Central memory CD8-positive, alpha-beta T cell (primary cell): ENCODE measurements around the gene MAFF.
A peak's percentile ranks its signal among the peaks of the same experiment; 100 is the strongest.
"Not testable (repeated sequence)": the region's sequence is repeated elsewhere in the genome, so short reads cannot be mapped to it uniquely, and the experiment has no call there.

ENCODE experiments used
- ATAC-seq: fragments of 150-1000 bp; cut with Tn5 transposase; replicated peaks from 2 replicates; pipeline ENCODE4 v1.10.0; 2022; ENCODE audit warnings: mild to moderate bottlenecking, moderate FRiP score, moderate number of reproducible peaks; ENCODE audit not compliant: poor library complexity, severe bottlenecking; ENCODE audit errors: extremely low read depth
- DNase-seq, 2 donors: peaks; one replicate each; pipeline ENCODE4 v3.0.0; 2021; ENCODE audit warnings: low spot score in 2 of 2
- H3K27ac Mint-ChIP-seq: one replicate; pipeline ENCODE4 v1.8.0; 2022; ENCODE audit warnings: low read depth, mild to moderate bottlenecking, moderate library complexity, mixed read lengths
- H3K27me3 Mint-ChIP-seq: one replicate; pipeline ENCODE4 v1.8.0; 2022; ENCODE audit warnings: mixed read lengths
- H3K36me3 Mint-ChIP-seq: one replicate; pipeline ENCODE4 v1.8.0; 2022; ENCODE audit warnings: mild to moderate bottlenecking, moderate library complexity, mixed read lengths; ENCODE audit not compliant: insufficient read depth
- H3K4me1 Mint-ChIP-seq: one replicate; pipeline ENCODE4 v1.8.0; 2022; ENCODE audit warnings: mixed read lengths
- H3K4me3 Mint-ChIP-seq: one replicate; pipeline ENCODE4 v1.8.0; 2022; ENCODE audit warnings: mild to moderate bottlenecking, moderate library complexity, mixed read lengths
- H3K9me3 Mint-ChIP-seq: one replicate; pipeline ENCODE4 v1.8.0; 2022; ENCODE audit warnings: mixed read lengths

The MAFF gene

DNA sequence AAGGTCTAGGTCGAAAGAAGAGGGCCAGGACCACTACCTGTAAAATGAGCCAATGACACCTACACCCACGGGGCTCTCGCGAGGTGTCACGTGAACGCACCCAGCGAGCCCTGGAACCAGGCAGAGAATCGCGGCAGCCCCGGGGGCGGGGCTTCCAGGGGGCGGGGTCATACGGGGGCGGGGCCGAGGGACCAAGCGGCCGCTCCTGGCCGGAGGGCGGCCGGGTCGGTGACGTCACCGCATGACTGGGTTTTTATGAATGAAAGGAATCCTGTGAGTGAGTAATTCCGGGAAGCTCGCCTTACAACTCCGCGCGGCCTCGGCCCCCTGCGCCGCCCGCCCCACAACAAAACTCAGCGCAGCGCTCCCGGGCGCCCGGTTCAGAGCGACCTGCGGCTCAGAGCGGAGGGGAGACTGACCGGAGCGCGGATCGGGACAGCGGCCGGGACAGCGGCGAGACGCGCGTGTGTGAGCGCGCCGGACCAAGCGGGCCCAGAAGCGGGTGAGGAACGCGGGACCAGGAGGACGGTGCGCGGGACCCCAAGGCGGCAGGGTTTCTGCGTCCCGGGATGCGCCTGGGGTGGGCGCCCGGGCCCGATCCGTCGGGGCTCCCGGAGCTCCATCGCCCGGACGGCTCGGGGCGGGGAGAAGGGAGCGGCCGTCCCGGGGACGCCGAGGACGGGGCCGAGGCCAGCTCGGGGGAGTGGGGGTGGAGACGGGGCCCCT lies at the start of gene MAFF:
Gene MAFF (plus strand): TSS at position 284 of the 726 bp plus-strand sequence. CDS start 11,860 bp downstream, outside the sequence.
- peaks cover 15% of the 10 kb centered on the region for H3K36me3 Mint-ChIP-seq

DNA sequence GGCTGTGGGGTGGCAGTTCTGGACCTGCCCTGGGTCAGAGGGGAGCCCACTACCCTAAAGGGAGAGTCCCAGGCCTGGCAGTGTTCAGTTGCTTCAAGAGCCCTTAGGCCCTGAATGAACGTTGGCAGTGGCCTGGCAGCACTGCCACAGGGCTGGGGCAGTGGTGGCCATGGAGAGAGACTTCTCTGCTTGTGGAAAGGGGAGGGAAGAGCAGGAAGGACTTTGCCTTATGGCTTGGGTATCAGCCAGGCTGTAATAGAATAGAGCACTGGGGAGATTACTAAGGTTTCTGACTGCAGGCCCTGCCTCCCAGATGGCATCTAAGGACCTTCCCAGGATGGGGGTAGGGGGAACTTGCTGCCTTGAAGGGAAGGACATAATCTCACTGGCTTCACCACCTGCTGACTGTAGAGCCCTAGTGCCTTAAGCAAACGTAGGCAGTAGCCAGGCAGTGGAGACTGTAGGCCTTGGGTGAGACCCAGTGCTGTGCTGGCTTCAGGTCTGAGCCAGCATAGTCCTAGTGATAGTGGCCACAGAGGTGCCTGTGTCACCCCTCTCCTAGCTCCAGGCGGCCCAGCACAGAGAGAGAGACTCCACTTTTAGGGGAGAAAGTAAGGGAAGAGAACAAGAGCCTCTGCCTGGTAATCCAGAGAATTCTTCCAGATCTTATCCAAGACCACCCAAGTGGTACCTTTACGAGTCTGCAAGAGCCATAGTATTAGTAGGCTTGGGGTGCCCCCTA lies 47.8 kb upstream of the MAFF start:
- no peak overlapping the region for H3K4me3 Mint-ChIP-seq
- H3K27ac Mint-ChIP-seq: no peak overlapping the region
- no peak for ATAC-seq
- DNase-seq: no peak
- H3K9me3 Mint-ChIP-seq: no peaks in the 10 kb centered on the region
- peaks cover 2% of the 10 kb centered on the region for H3K36me3 Mint-ChIP-seq
- H3K4me1 Mint-ChIP-seq: peaks cover 17% of the 10 kb centered on the region
- H3K27me3 Mint-ChIP-seq: no peaks in the 10 kb centered on the region

More for the DNA sequence above, at the start of gene MAFF:
- ATAC-seq (peak; percentile 72), DNase-seq (peak; percentile 65 to 78)
- no peaks in the 10 kb centered on the region for H3K27me3 Mint-ChIP-seq
- H3K4me3 Mint-ChIP-seq: peak within 1 kb of the TSS; percentile 79
- peak within 1 kb of the TSS; percentile 97 for H3K27ac Mint-ChIP-seq
- peaks cover 28% of the 10 kb centered on the region for H3K4me1 Mint-ChIP-seq
- no peaks in the 10 kb centered on the region for H3K9me3 Mint-ChIP-seq

DNA sequence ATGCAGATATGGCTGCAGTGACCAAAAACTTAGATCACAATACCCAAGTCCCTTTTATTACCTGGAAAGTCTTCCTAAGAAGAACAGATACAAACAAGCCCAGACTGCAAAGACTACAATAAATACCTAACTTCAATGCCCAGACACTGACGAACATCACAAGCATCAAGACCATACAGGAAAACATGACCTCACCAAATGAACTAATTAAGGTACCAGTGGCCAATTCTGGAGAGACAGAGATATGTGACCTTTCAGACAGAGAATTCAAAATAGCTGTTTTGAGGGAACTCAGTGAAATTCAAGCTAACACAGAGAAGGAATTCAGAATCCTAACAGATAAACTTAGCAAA lies 47.3 kb upstream of the MAFF start:
- H3K9me3 Mint-ChIP-seq, H3K27ac Mint-ChIP-seq, H3K27me3 Mint-ChIP-seq, ATAC-seq, H3K36me3 Mint-ChIP-seq, H3K4me3 Mint-ChIP-seq, DNase-seq: not testable (repeated sequence)
- H3K4me1 Mint-ChIP-seq: peaks cover 17% of the 10 kb centered on the region

DNA sequence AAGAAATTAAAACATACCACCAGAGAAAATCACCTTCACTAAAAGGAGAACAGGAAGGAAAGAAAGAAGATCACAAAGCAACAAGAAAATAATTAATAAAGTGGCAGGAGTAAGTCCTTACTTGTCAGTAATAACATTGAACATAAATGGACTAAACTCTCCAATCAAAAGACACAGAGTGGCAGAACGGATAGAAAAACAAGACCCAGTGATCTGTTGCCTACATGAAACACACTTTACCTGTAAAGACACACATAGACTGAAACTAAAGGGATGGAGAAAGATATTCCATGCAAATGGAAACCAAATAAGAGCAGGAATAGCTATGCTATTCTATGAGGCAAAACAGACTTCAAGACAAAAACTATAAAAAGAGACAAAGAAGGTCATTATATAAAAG lies 46.1 kb upstream of the MAFF start:
- Mint-ChIP-seq H3K27ac (no peak overlapping the region), H3K9me3 (no peaks in the 10 kb centered on the region), H3K4me1 (peaks cover 17% of the 10 kb centered on the region), H3K4me3 (no peak overlapping the region), H3K36me3 (peaks cover 2% of the 10 kb centered on the region), H3K27me3 (no peaks in the 10 kb centered on the region)
- DNase-seq (no peak), ATAC-seq (no peak)

DNA sequence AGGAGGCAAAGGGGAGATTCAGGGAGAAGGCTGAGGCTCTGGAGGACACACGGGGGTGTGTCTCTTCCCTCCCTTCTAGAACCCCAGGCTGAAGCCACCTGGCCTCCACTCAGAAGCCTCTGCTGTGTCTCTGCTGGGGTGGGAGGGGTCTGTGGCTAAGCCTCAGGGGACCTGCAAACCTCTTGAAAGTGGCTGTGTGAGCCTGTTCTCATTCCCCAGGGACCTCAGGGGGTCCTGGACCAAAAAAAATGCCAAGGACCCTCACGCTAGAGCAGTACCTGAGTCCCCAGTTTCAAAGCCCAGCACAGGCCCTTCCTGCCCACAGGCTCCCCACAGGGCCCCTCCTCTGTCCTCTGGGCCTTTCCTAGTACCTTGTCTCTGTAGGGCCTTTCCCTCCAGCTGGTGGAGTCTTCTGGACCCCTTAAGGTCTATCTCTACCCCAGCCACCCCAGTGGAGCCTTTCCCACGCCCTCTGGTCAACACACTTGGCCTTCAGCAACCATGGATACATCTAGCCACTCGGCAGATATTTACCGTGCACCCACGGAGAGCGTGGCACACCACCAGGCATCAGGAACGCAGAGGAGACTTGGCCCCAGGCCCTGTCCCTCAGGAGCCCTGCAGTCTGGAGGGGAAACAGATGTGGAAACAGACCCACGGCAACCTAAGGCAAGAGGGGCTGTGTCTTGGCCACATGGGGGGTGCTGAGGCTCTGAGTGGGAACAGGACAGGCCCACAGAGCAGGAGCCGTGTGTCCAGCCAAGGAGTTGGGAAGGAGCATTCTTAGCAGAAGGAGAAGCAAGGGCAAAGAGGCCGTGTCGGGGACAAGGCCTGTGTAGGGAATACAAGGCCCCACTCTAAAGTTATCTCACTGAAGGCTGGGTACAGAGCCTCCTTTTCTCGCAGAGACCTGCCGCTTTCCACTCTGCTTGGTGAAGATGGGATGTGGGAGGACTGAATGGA lies 38.6 kb upstream of the MAFF start:
- Mint-ChIP-seq H3K27me3 (no peaks in the 10 kb centered on the region), H3K9me3 (no peaks in the 10 kb centered on the region), H3K27ac (no peak overlapping the region), H3K4me3 (no peak overlapping the region), H3K4me1 (peaks cover 32% of the 10 kb centered on the region), H3K36me3 (peaks cover 9% of the 10 kb centered on the region)
- ATAC-seq (no peak), DNase-seq (no peak)

DNA sequence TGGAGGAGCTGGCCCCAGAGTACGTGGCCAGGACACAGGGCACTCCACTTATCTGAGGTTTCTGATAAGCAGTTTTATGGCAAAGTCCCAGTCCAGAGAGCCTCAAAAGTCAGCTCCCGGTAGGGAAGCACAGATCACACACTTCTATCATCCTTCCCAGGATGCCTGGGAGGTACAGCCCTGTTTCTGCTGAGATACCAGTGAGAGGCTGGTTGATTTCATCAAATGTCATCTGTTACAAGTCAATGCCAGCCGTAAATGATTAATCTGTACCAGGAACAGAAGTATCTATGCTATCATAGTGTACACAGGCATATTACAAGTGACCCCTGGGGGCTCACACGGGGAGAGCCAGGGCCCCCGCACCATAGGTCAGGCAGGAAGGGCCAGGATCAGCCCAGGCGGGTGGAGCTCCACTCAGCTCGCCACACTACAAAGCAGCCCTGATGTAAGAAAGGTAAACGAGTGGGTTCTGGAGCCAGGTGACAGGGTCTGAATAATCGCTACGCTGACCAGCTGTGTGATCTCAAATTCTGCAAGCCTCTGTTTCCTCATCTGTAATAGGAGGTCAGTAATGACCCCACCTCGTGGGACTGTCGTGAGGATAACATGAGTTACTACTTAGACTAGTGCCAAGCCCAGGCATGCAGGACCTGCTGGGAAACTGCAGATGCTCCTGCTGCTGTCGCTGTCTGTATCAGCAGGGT lies 37.8 kb upstream of the MAFF start:
- no peaks in the 10 kb centered on the region for H3K27me3 Mint-ChIP-seq
- no peak overlapping the region for H3K4me3 Mint-ChIP-seq
- peaks cover 32% of the 10 kb centered on the region for H3K4me1 Mint-ChIP-seq
- ATAC-seq (no peak), DNase-seq (no peak)
- H3K36me3 Mint-ChIP-seq: peaks cover 11% of the 10 kb centered on the region
- H3K9me3 Mint-ChIP-seq: no peaks in the 10 kb centered on the region
- peak overlapping the region; percentile 57 for H3K27ac Mint-ChIP-seq

DNA sequence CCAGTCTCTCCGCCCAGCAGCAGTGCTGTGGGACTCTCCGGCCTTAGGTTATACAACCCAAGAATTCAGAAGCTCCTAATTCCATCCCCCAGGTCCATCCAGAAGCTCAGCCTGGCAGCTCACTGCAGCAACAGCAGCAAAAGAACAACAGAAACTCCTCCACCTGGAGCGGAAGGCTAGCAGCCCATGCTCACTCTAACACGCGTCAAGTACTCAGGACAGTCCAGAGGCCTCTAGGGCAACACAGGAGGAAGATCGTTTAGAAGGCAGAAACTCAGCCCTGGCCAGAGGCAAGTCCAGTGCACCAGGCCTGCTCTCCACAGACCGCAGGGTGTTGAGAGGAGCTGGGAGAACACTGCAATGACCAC lies 37.3 kb upstream of the MAFF start:
- DNase-seq (no peak), ATAC-seq (no peak)
- Mint-ChIP-seq H3K4me1 (peaks cover 32% of the 10 kb centered on the region), H3K36me3 (peaks cover 14% of the 10 kb centered on the region), H3K9me3 (no peaks in the 10 kb centered on the region), H3K4me3 (no peak overlapping the region), H3K27me3 (no peaks in the 10 kb centered on the region), H3K27ac (peak overlapping the region; percentile 57)

DNA sequence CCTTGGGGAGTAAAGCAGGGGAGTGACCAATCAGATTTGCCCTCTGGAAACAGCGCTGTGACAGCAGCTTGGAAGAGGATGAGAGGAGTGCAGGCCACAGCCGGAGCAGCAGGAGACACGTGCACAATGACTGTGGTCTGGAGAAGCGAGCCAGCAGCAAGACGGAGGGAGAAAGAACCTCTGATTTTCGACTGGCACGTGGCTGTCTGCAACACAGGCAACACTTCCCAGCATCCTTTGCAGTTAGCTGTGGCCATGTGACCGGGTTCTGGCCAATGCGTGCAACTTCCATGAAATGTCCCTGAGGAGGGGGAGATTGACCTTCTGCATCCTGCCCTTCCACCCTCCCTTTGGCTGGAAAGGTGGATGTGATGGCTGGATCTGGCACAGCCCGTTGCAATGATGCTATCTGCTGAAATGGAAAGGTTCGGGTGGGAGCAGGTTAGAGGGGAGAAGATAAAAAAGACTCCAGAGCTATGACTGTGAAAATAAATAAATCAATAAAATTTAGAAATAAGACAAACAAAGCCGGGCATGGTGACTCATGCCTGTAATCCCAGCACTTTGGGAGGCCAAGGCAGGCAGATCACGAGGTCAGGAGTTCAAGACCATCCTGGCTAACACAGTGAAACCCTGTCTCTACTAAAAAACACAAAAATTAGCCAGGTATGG lies 35.7 kb upstream of the MAFF start:
- no peaks in the 10 kb centered on the region for H3K9me3 Mint-ChIP-seq
- H3K4me1 Mint-ChIP-seq: peaks cover 32% of the 10 kb centered on the region
- DNase-seq (no peak), ATAC-seq (no peak)
- no peak overlapping the region for H3K27ac Mint-ChIP-seq
- H3K36me3 Mint-ChIP-seq: peaks cover 16% of the 10 kb centered on the region
- no peaks in the 10 kb centered on the region for H3K27me3 Mint-ChIP-seq
- no peak overlapping the region for H3K4me3 Mint-ChIP-seq

DNA sequence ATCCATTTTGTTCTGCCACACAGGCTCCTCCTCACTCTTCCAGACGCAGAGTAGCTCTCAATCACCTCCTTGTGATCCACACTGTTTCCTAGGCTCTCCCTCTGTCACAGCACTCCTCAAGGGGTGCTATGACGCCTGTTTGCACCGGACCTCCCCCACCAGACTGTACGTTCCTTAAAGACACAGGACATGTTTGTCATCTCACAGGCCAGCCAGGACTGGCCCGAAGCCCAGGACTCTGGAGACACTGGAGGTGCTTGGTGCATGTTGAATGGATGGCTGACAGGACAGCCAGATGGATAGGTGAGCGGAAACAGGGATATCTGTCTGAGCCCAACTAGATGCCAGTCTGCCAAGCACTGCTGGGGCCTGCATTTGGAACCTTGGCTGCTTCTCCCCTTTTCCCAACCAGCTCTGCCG lies 33.8 kb upstream of the MAFF start:
- ATAC-seq: no peak
- no peak overlapping the region for H3K27ac Mint-ChIP-seq
- peaks cover 32% of the 10 kb centered on the region for H3K4me1 Mint-ChIP-seq
- no peaks in the 10 kb centered on the region for H3K9me3 Mint-ChIP-seq
- no peaks in the 10 kb centered on the region for H3K27me3 Mint-ChIP-seq
- no peak for DNase-seq
- peaks cover 20% of the 10 kb centered on the region for H3K36me3 Mint-ChIP-seq
- no peak overlapping the region for H3K4me3 Mint-ChIP-seq

DNA sequence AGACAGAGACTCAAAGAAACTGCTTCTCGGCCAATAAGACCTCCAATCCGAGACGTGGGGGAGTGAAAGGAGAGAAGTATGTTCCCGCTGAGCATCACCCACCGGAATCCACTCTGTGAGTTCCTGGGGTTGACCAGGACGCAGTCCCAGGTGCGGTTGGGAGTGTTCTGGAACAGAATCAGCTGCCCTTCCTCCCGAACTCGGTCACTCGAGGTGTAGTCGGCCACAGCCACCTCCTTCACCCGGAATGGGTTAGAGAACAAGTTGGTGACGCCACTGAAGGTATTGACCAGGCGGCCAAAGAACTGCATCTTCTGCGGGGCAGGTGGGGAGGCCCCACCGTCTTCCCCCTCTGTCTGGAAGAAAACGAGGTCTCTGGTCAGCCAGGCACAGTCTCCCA lies 32.7 kb upstream of the MAFF start:
- Mint-ChIP-seq H3K9me3 (no peaks in the 10 kb centered on the region), H3K4me1 (peaks cover 38% of the 10 kb centered on the region), H3K36me3 (peaks cover 22% of the 10 kb centered on the region), H3K27me3 (no peaks in the 10 kb centered on the region), H3K27ac (no peak overlapping the region), H3K4me3 (no peak overlapping the region)
- DNase-seq: no peak
- no peak for ATAC-seq

DNA sequence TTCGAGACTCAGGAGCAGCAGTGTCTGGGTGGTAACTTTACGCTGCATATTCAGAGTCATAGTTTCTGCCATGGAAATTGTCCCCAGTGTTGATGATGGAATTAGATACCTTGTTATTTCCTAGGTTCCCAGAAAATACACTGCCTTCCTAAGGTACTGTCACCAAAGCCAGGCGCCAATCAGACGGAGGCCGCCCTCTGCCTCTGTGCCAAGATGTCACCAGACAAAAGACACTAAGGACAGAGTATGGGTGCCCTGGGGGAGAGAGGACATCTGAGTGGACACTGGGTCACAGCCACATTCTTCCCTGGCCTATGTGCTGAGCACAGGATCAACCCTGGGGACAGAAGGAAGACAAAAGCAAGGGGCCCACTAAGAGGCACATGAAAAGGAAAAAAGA lies 31.3 kb upstream of the MAFF start:
- no peak overlapping the region for H3K4me3 Mint-ChIP-seq
- H3K27me3 Mint-ChIP-seq: no peaks in the 10 kb centered on the region
- H3K27ac Mint-ChIP-seq: no peak overlapping the region
- H3K36me3 Mint-ChIP-seq: peaks cover 20% of the 10 kb centered on the region
- H3K4me1 Mint-ChIP-seq: peaks cover 34% of the 10 kb centered on the region
- DNase-seq (no peak), ATAC-seq (no peak)
- H3K9me3 Mint-ChIP-seq: no peaks in the 10 kb centered on the region
